OCI-LY7 (cell line): ENCODE results near the gene VPS8. TPM values are rescaled to one million over a fixed set of nuclear protein-coding genes. Genes with fewer than 3 reads are reported as not detected.

ENCODE experiments used
- BruUV-seq: library from RNA; stranded (reverse); fragments of 400-500 nt; replicated peaks from 2 replicates; lab custom pipeline; 2021; lab: Mats Ljungman, UMichigan
- CTCF ChIA-PET: fragments of 300-600 bp; sonication (Branson Sonifier 250); formaldehyde crosslinking; loops from one replicate; lab custom pipeline; 2022; ENCODE audit warnings: antibody characterized with exemption; ENCODE audit not compliant: unreplicated experiment; lab: Charles Lee
- POLR2A ChIA-PET: fragments of 300-600 bp; sonication (Branson Sonifier 250); formaldehyde crosslinking; loops from one replicate; lab custom pipeline; 2022; ENCODE audit warnings: antibody characterized with exemption; lab: Charles Lee
- DNase-seq: peaks from one replicate; pipeline ENCODE4 v3.0.0-alpha.2; 2015; ENCODE audit warnings: low spot score
- H2AFZ ChIP-seq: fragments of 200-600 bp; sonication (generic), shearing (Covaris generic); 2 replicates; pipeline ENCODE4 v1.6.1; 2014; ENCODE audit warnings: mild to moderate bottlenecking, antibody characterized with exemption, low read length, moderate library complexity
- H3K27ac ChIP-seq: fragments of 200-600 bp; sonication (generic); 2 replicates; pipeline ENCODE4 v1.5.1; 2014; ENCODE audit warnings: mixed run types, low read depth, mild to moderate bottlenecking, moderate library complexity, low read length, inconsistent platforms; ENCODE audit not compliant: poor library complexity, severe bottlenecking
- H3K36me3 ChIP-seq: fragments of 200-600 bp; sonication (generic); 2 replicates; pipeline ENCODE4 v1.6.1; 2014; ENCODE audit warnings: mild to moderate bottlenecking, antibody characterized with exemption, low read length, moderate library complexity, mixed read lengths; ENCODE audit not compliant: insufficient read depth
- H3K4me1 ChIP-seq: fragments of 200-600 bp; sonication (generic); 2 replicates; pipeline ENCODE4 v1.5.1; 2014; ENCODE audit warnings: mild to moderate bottlenecking, low read length; ENCODE audit not compliant: insufficient read depth, poor library complexity, severe bottlenecking
- H3K4me2 ChIP-seq: fragments of 200-600 bp; sonication (generic); 2 replicates; pipeline ENCODE4 v1.6.1; 2014; ENCODE audit warnings: mild to moderate bottlenecking, low read length
- H3K4me3 ChIP-seq: fragments of 200-600 bp; sonication (generic); 2 replicates; pipeline ENCODE4 v1.5.1; 2014; ENCODE audit warnings: mild to moderate bottlenecking, low read depth, low read length; ENCODE audit not compliant: poor library complexity, severe bottlenecking
- H3K79me2 ChIP-seq: fragments of 200-600 bp; sonication (generic); 2 replicates; pipeline ENCODE4 v1.6.1; 2016; ENCODE audit warnings: low read depth, mild to moderate bottlenecking, low read length, moderate library complexity, mixed read lengths; ENCODE audit not compliant: insufficient read depth
- H3K9me2 ChIP-seq: fragments of 200-600 bp; sonication (generic); 2 replicates; pipeline ENCODE4 v1.6.1; 2016; ENCODE audit warnings: mild to moderate bottlenecking, low read length, mixed read lengths; ENCODE audit not compliant: insufficient read depth
- H3K9me3 ChIP-seq: fragments of 200-600 bp; sonication (generic); 2 replicates; pipeline ENCODE4 v1.6.1; 2014; ENCODE audit warnings: mild to moderate bottlenecking, mixed run types, low read length, mixed read lengths
- H4K20me1 ChIP-seq: fragments of 200-600 bp; sonication (generic); 2 replicates; pipeline ENCODE4 v1.6.1; 2014; ENCODE audit warnings: mild to moderate bottlenecking, antibody characterized with exemption, low read length, moderate library complexity, mixed read lengths; ENCODE audit not compliant: insufficient read depth
- EZH2phosphoT487 ChIP-seq: fragments of 200-600 bp; sonication (generic); IDR thresholded peaks from 2 replicates; pipeline ENCODE4 v1.6.1; 2018; ENCODE audit warnings: low read depth, borderline replicate concordance, mild to moderate bottlenecking, mixed run types, antibody characterized with exemption, low read length, moderate library complexity, mixed read lengths
- intact Hi-C: fragments of 100-400 bp; cut with micrococcal nuclease; formaldehyde crosslinking; loops from one replicate; pipeline ENCODE4 v1.10.0; 2022; ENCODE audit not compliant: unreplicated experiment
- total RNA-seq, 2 experiments: library from RNA; depleted of rRNA in 1 of 2; stranded (reverse); fragments of >200 nt in 1 of 2; shearing (Covaris generic) in 1 of 2; gene quantifications; 2 replicates each; pipeline ENCODE4 v1.2.3, GENCODE V29; 2014 to 2022
- TF ChIP-seq, protein P1 (sequence below): fragments of 200-600 bp; sonication (generic); conservative IDR thresholded peaks from 2 replicates; pipeline ENCODE4 v1.5.1; 2014; ENCODE audit warnings: mild to moderate bottlenecking, antibody characterized with exemption, low read length, moderate library complexity, mixed read lengths

Gene VPS8
- total RNA-seq, 2 experiments from 2014 or later = 33.5 to 44.9 TPM

DNA sequence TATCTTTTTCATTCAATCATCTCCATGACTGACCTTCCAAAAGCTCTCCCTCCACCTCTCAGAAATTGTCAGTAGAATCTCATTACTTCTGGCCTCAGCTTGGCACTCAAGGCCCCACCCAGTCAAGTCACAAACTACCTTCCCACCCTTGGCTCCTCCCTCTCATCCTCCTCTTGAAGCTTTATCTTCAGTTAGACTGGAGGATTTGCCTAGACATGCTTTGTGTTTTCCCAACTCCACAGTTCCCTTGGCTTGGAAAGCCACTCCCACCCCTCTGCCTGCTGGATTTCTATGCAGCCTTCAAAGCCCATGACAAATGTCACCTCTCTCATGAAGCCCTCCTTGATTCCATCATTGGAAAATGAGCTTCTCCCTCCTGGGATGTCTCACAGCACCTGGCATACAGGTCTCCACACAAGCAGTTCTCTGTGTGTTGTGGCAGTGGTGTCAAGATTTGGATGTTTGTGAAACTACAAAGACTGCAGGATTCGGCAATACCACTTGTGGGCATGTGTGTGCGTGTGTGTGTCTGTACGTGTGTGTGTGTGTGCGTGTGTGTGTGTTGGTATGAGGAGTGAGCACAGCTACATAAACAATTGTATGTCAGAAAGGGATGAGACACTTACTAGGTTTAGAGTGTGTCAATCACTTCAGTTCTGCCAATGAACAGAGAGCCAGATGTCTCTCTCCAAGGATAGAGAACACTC is 45.3 kb upstream of the VPS8 start:
- DNase-seq = no peak
- ChIA-PET CTCF (no interaction called here), POLR2A (interaction anchor here (0.7 kb wide), 2 partner anchors 11 to 407 kb away, joined by 4 read pairs; no protein-coding TSS in a partner anchor)
- no peak overlapping the region for H3K27ac ChIP-seq
- 0 out of 2 replicates have a peak overlapping the region, but pooled peaks have one; percentile 59 for H3K4me2 ChIP-seq
- no peaks in the 10 kb centered on the region for H3K79me2 ChIP-seq
- intact Hi-C loops = no loop called here
- BruUV-seq = no TSS peak
- H2AFZ ChIP-seq = no peak overlapping the region
- H3K4me1 ChIP-seq = peaks cover 16% of the 10 kb centered on the region
- TF ChIP-seq, protein P1, sequence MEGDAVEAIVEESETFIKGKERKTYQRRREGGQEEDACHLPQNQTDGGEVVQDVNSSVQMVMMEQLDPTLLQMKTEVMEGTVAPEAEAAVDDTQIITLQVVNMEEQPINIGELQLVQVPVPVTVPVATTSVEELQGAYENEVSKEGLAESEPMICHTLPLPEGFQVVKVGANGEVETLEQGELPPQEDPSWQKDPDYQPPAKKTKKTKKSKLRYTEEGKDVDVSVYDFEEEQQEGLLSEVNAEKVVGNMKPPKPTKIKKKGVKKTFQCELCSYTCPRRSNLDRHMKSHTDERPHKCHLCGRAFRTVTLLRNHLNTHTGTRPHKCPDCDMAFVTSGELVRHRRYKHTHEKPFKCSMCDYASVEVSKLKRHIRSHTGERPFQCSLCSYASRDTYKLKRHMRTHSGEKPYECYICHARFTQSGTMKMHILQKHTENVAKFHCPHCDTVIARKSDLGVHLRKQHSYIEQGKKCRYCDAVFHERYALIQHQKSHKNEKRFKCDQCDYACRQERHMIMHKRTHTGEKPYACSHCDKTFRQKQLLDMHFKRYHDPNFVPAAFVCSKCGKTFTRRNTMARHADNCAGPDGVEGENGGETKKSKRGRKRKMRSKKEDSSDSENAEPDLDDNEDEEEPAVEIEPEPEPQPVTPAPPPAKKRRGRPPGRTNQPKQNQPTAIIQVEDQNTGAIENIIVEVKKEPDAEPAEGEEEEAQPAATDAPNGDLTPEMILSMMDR = no peak
- TF ChIP-seq EZH2phosphoT487 = no peak
- H3K4me3 ChIP-seq = no peak overlapping the region
- no peaks in the 10 kb centered on the region for H4K20me1 ChIP-seq
- no peaks in the 10 kb centered on the region for H3K36me3 ChIP-seq
- H3K9me2 ChIP-seq = no peaks in the 10 kb centered on the region
- H3K9me3 ChIP-seq = no peaks in the 10 kb centered on the region

GRCh38 chr3:184767377-184767776 is 44.6 kb upstream of the VPS8 start:
- CTCF ChIA-PET = no interaction called here
- POLR2A ChIA-PET = no interaction called here
- H3K36me3 ChIP-seq = no peaks in the 10 kb centered on the region
- peaks cover 16% of the 10 kb centered on the region for H3K4me1 ChIP-seq
- no TSS peak for BruUV-seq
- intact Hi-C loops = no loop called here
- H3K4me2 ChIP-seq = no peak overlapping the region
- no peaks in the 10 kb centered on the region for H3K9me3 ChIP-seq
- no peaks in the 10 kb centered on the region for H3K9me2 ChIP-seq
- H3K4me3 ChIP-seq = no peak overlapping the region
- TF ChIP-seq, protein P1 = no peak
- no peak for TF ChIP-seq EZH2phosphoT487
- DNase-seq = no peak
- no peaks in the 10 kb centered on the region for H4K20me1 ChIP-seq
- H3K79me2 ChIP-seq = no peaks in the 10 kb centered on the region
- H2AFZ ChIP-seq = no peak overlapping the region
- no peak overlapping the region for H3K27ac ChIP-seq
